ENCODE data around the gene MYRFL.
A peak's percentile ranks its signal among the peaks of the same experiment; 100 is the strongest.
"Not testable (repeated sequence)": the region's sequence is repeated elsewhere in the genome, so short reads cannot be mapped to it uniquely, and the experiment has no call there.

The MYRFL gene

GRCh38 chr12:69824966-69825560 is at the start of gene MYRFL:
Gene MYRFL, plus strand, starts transcription at chr12:69825227. Its CDS starts 291 bp downstream, at chr12:69825518.
- no peak within 1 kb of the TSS for H3K9ac ChIP-seq (ENCODE audit: low read depth, low read length)
- H3K4me3 ChIP-seq (ENCODE audit: low read depth, low read length), result no peak within 1 kb of the TSS
- no peaks in the 10 kb centered on the region for H3K36me3 ChIP-seq (ENCODE audit: control insufficient read depth, insufficient read depth, low read length)
- H3K9me3 ChIP-seq (ENCODE audit: control insufficient read depth, insufficient read depth, low read length), result no peaks in the 10 kb centered on the region
- H3K27me3 ChIP-seq (ENCODE audit: control insufficient read depth, insufficient read depth, low read length), result no peaks in the 10 kb centered on the region
- peaks cover 7% of the 10 kb centered on the region for H3K4me1 ChIP-seq (ENCODE audit: control insufficient read depth, insufficient read depth, low read length)

- Histone ChIP-seq H3K36me3 (ENCODE audit: control insufficient read depth, insufficient read depth, low read length) (no peaks in the 10 kb centered on the region), H3K9ac (ENCODE audit: low read depth, low read length) (no peak overlapping the region), H3K27me3 (ENCODE audit: control insufficient read depth, insufficient read depth, low read length) (no peaks in the 10 kb centered on the region), H3K4me1 (ENCODE audit: control insufficient read depth, insufficient read depth, low read length) (no peaks in the 10 kb centered on the region), H3K9me3 (ENCODE audit: control insufficient read depth, insufficient read depth, low read length) (no peaks in the 10 kb centered on the region), H3K4me3 (ENCODE audit: low read depth, low read length) (peak overlapping the region; percentile 36)
Observed at GRCh38 chr12:69779928-69780327, 45.1 kb upstream of the MYRFL start.

- H3K4me1 ChIP-seq (ENCODE audit: control insufficient read depth, insufficient read depth, low read length), result no peaks in the 10 kb centered on the region
Observed at GRCh38 chr12:69783365-69783764, 41.7 kb upstream of the MYRFL start.

GRCh38 chr12:69789351-69789750 is 35.7 kb upstream of the MYRFL start:
- Histone ChIP-seq H3K9ac (ENCODE audit: low read depth, low read length) (no peak overlapping the region), H3K9me3 (ENCODE audit: control insufficient read depth, insufficient read depth, low read length) (no peaks in the 10 kb centered on the region), H3K36me3 (ENCODE audit: control insufficient read depth, insufficient read depth, low read length) (no peaks in the 10 kb centered on the region), H3K4me3 (ENCODE audit: low read depth, low read length) (no peak overlapping the region), H3K27me3 (ENCODE audit: control insufficient read depth, insufficient read depth, low read length) (no peaks in the 10 kb centered on the region), H3K4me1 (ENCODE audit: control insufficient read depth, insufficient read depth, low read length) (no peaks in the 10 kb centered on the region)

More at GRCh38 chr12:69783365-69783764, 41.7 kb upstream of the MYRFL start:
- Histone ChIP-seq H3K27me3 (ENCODE audit: control insufficient read depth, insufficient read depth, low read length) (no peaks in the 10 kb centered on the region), H3K9me3 (ENCODE audit: control insufficient read depth, insufficient read depth, low read length) (no peaks in the 10 kb centered on the region), H3K4me3 (ENCODE audit: low read depth, low read length) (no peak overlapping the region), H3K36me3 (ENCODE audit: control insufficient read depth, insufficient read depth, low read length) (no peaks in the 10 kb centered on the region), H3K9ac (ENCODE audit: low read depth, low read length) (peak overlapping the region; percentile 6)

GRCh38 chr12:69792533-69792932 is 32.5 kb upstream of the MYRFL start:
- Histone ChIP-seq H3K36me3 (ENCODE audit: control insufficient read depth, insufficient read depth, low read length) (peaks cover 5% of the 10 kb centered on the region), H3K4me3 (ENCODE audit: low read depth, low read length) (no peak overlapping the region), H3K9me3 (ENCODE audit: control insufficient read depth, insufficient read depth, low read length) (no peaks in the 10 kb centered on the region), H3K27me3 (ENCODE audit: control insufficient read depth, insufficient read depth, low read length) (no peaks in the 10 kb centered on the region), H3K9ac (ENCODE audit: low read depth, low read length) (no peak overlapping the region), H3K4me1 (ENCODE audit: control insufficient read depth, insufficient read depth, low read length) (no peaks in the 10 kb centered on the region)

- not testable (repeated sequence) for H3K4me3 ChIP-seq (ENCODE audit: low read depth, low read length); H3K9ac ChIP-seq (ENCODE audit: low read depth, low read length); H3K4me1 ChIP-seq (ENCODE audit: control insufficient read depth, insufficient read depth, low read length); H3K9me3 ChIP-seq (ENCODE audit: control insufficient read depth, insufficient read depth, low read length); H3K36me3 ChIP-seq (ENCODE audit: control insufficient read depth, insufficient read depth, low read length); H3K27me3 ChIP-seq (ENCODE audit: control insufficient read depth, insufficient read depth, low read length)
Observed at GRCh38 chr12:69807101-69807897, 17.7 kb upstream of the MYRFL start.

GRCh38 chr12:69810870-69811498 is 14.0 kb upstream of the MYRFL start:
- peaks cover 6% of the 10 kb centered on the region for H3K36me3 ChIP-seq (ENCODE audit: control insufficient read depth, insufficient read depth, low read length)

GRCh38 chr12:69816082-69816481 is 8.9 kb upstream of the MYRFL start:
- H3K36me3 ChIP-seq (ENCODE audit: control insufficient read depth, insufficient read depth, low read length), result no peaks in the 10 kb centered on the region
- peaks cover under 1% of the 10 kb centered on the region for H3K9me3 ChIP-seq (ENCODE audit: control insufficient read depth, insufficient read depth, low read length)
- H3K9ac ChIP-seq (ENCODE audit: low read depth, low read length), result no peak overlapping the region
- H3K27me3 ChIP-seq (ENCODE audit: control insufficient read depth, insufficient read depth, low read length), result no peaks in the 10 kb centered on the region
- no peaks in the 10 kb centered on the region for H3K4me1 ChIP-seq (ENCODE audit: control insufficient read depth, insufficient read depth, low read length)
- no peak overlapping the region for H3K4me3 ChIP-seq (ENCODE audit: low read depth, low read length)

More at GRCh38 chr12:69810870-69811498, 14.0 kb upstream of the MYRFL start:
- Histone ChIP-seq H3K27me3 (ENCODE audit: control insufficient read depth, insufficient read depth, low read length) (no peaks in the 10 kb centered on the region), H3K4me3 (ENCODE audit: low read depth, low read length) (no peak overlapping the region), H3K4me1 (ENCODE audit: control insufficient read depth, insufficient read depth, low read length) (no peaks in the 10 kb centered on the region), H3K9ac (ENCODE audit: low read depth, low read length) (no peak overlapping the region), H3K9me3 (ENCODE audit: control insufficient read depth, insufficient read depth, low read length) (peaks cover 8% of the 10 kb centered on the region)

- H3K9me3 ChIP-seq (ENCODE audit: control insufficient read depth, insufficient read depth, low read length), result no peaks in the 10 kb centered on the region
- H3K9ac ChIP-seq (ENCODE audit: low read depth, low read length), result no peak overlapping the region
- H3K27me3 ChIP-seq (ENCODE audit: control insufficient read depth, insufficient read depth, low read length), result no peaks in the 10 kb centered on the region
- H3K36me3 ChIP-seq (ENCODE audit: control insufficient read depth, insufficient read depth, low read length), result no peaks in the 10 kb centered on the region
- H3K4me3 ChIP-seq (ENCODE audit: low read depth, low read length), result no peak overlapping the region
- H3K4me1 ChIP-seq (ENCODE audit: control insufficient read depth, insufficient read depth, low read length), result peaks cover 7% of the 10 kb centered on the region
Observed at GRCh38 chr12:69821032-69821455, 4.0 kb upstream of the MYRFL start.

GRCh38 chr12:69821456-69822159 is 3.4 kb upstream of the MYRFL start:
- no peaks in the 10 kb centered on the region for H3K27me3 ChIP-seq (ENCODE audit: control insufficient read depth, insufficient read depth, low read length)
- no peaks in the 10 kb centered on the region for H3K9me3 ChIP-seq (ENCODE audit: control insufficient read depth, insufficient read depth, low read length)
- peaks cover 7% of the 10 kb centered on the region for H3K4me1 ChIP-seq (ENCODE audit: control insufficient read depth, insufficient read depth, low read length)
- no peaks in the 10 kb centered on the region for H3K36me3 ChIP-seq (ENCODE audit: control insufficient read depth, insufficient read depth, low read length)
- no peak overlapping the region for H3K9ac ChIP-seq (ENCODE audit: low read depth, low read length)
- H3K4me3 ChIP-seq (ENCODE audit: low read depth, low read length), result no peak overlapping the region

GRCh38 chr12:69822201-69822860 is 2.7 kb upstream of the MYRFL start:
- no peaks in the 10 kb centered on the region for H3K36me3 ChIP-seq (ENCODE audit: control insufficient read depth, insufficient read depth, low read length)
- H3K9me3 ChIP-seq (ENCODE audit: control insufficient read depth, insufficient read depth, low read length), result no peaks in the 10 kb centered on the region
- no peak overlapping the region for H3K9ac ChIP-seq (ENCODE audit: low read depth, low read length)
- no peaks in the 10 kb centered on the region for H3K27me3 ChIP-seq (ENCODE audit: control insufficient read depth, insufficient read depth, low read length)
- no peak overlapping the region for H3K4me3 ChIP-seq (ENCODE audit: low read depth, low read length)
- H3K4me1 ChIP-seq (ENCODE audit: control insufficient read depth, insufficient read depth, low read length), result peaks cover 7% of the 10 kb centered on the region
